Vagina (tissue), 2 donors: ENCODE measurements around the gene ZNF688. TPM values are rescaled to one million over a fixed set of nuclear protein-coding genes. Genes with fewer than 3 reads are reported as not detected.

Source experiments
- DNase-seq, 2 donors: peaks; one replicate each; pipeline ENCODE4 v3.0.0-alpha.2; 2017; ENCODE audit errors: extremely low spot score in 2 of 2
- H3K27ac ChIP-seq: fragments of 200-600 bp; sonication (generic); one replicate; pipeline ENCODE4 v1.5.1; 2019
- H3K27me3 ChIP-seq: fragments of 200-600 bp; sonication (generic); one replicate; pipeline ENCODE4 v1.5.1; 2019
- H3K36me3 ChIP-seq, 2 donors: fragments of 200-600 bp; sonication (generic); one replicate each; pipeline ENCODE4 v1.5.1; 2017 to 2019
- H3K4me1 ChIP-seq: fragments of 200-600 bp; sonication (generic); one replicate; pipeline ENCODE4 v1.5.1; 2019
- H3K4me3 ChIP-seq, 2 donors: fragments of 200-600 bp; sonication (generic); 1 replicate in 1 of 2; 2 replicates in 1 of 2; pipeline ENCODE4 v1.5.1; 2016 to 2019
- H3K9me3 ChIP-seq: fragments of 200-600 bp; sonication (generic); one replicate; pipeline ENCODE4 v1.5.1; 2019
- POLR2A ChIP-seq, 2 donors: fragments of 450-650 bp; IDR thresholded peaks; one replicate each; pipeline ENCODE4 v1.6.1; 2017; ENCODE audit warnings: antibody characterized with exemption in 2 of 2, mild to moderate bottlenecking in 2 of 2, moderate library complexity in 2 of 2
- POLR2AphosphoS5 ChIP-seq, 2 donors: sonication (generic); formaldehyde crosslinking; IDR thresholded peaks; one replicate each; pipeline ENCODE4 v1.9.0; 2017; ENCODE audit warnings: antibody characterized with exemption in 2 of 2, mild to moderate bottlenecking in 2 of 2, low read depth in 1 of 2; ENCODE audit not compliant: insufficient read depth in 1 of 2
- intact Hi-C: fragments of 100-400 bp; cut with DNase I; formaldehyde crosslinking; loops from one replicate; pipeline ENCODE4 v1.15.1; 2023
- total RNA-seq: library from RNA; depleted of rRNA; stranded (reverse); fragments of >200 nt; gene quantifications from one replicate; pipeline ENCODE4 v1.2.3, GENCODE V29; 2016
- TF ChIP-seq, protein P1 (sequence below), 3 experiments: fragments of 450-650 bp in 2 of 3; fragments of 200-600 bp in 1 of 3; sonication (generic) in 1 of 3; IDR thresholded peaks; one replicate each; pipeline ENCODE4 v1.5.1; 2017 to 2019; ENCODE audit warnings: antibody characterized with exemption in 3 of 3, mild to moderate bottlenecking in 2 of 3, moderate library complexity in 2 of 3

Gene ZNF688
- total RNA-seq, 1 donor from 2014 or later = 20.1 TPM

DNA sequence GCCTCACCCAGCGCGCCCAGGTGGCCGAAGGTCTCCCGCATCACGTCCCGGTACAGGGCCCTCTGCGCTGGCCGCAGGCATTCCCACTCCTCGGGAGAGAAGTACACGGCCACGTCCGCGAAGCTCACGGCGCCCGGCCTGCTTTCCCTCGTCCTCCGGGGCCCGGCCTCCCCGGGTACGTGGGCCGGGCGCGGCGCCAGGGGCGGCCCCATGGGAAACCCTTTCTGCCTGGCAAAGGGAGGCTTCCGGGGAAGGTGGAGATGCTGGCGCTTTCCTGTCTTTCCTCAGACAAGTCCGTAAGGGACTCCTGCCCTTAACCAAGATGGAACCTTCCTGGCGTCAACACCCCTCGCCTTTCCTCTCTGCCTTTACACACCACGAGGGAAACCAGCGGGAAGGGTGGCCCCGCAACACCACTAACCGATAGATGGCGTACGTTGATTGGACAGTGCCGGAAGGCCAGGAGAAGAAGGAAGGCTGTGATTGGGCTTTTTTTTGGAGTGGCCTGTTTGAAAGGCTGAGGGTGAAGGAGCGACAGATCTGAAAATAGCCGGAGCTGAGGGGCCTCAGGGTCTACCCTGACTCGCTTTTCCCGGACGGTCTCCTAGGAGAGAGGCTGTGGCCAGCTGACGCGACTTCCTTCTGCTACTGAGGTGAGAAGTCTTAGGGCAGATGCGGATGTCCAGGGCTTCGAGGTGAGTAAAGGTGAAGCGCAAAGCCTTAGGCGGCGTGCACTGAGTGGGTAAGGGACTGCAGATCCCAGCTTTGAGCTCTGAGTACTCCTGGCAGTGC lies 14.1 kb upstream of the ZNF688 start, which contains the start of gene ZNF785:
TSS of gene ZNF785 (minus strand) at position 298 of the 792 bp plus-strand sequence. CDS start at position 212, 86 bp downstream.
- H3K4me1 ChIP-seq = peaks cover 45% of the 10 kb centered on the region
- peak in 1 of 2 donors; percentile 99 for DNase-seq
- H3K36me3 ChIP-seq = peaks cover 0 to 14% of the 10 kb centered on the region in 2 donors
- peak within 1 kb of the TSS; percentile 87 to 90 for H3K4me3 ChIP-seq
- TF ChIP-seq POLR2A (IDR thresholded peaks at IDR 0.05) (peak in 1 of 2 donors; percentile 23), POLR2AphosphoS5 (IDR thresholded peaks at IDR 0.05; ENCODE audit: insufficient read depth in 1 of 2, low read depth in 1 of 2) (peak; percentile 88 to 99)
- TF ChIP-seq, protein P1, sequence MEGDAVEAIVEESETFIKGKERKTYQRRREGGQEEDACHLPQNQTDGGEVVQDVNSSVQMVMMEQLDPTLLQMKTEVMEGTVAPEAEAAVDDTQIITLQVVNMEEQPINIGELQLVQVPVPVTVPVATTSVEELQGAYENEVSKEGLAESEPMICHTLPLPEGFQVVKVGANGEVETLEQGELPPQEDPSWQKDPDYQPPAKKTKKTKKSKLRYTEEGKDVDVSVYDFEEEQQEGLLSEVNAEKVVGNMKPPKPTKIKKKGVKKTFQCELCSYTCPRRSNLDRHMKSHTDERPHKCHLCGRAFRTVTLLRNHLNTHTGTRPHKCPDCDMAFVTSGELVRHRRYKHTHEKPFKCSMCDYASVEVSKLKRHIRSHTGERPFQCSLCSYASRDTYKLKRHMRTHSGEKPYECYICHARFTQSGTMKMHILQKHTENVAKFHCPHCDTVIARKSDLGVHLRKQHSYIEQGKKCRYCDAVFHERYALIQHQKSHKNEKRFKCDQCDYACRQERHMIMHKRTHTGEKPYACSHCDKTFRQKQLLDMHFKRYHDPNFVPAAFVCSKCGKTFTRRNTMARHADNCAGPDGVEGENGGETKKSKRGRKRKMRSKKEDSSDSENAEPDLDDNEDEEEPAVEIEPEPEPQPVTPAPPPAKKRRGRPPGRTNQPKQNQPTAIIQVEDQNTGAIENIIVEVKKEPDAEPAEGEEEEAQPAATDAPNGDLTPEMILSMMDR (IDR thresholded peaks at IDR 0.05) = no peak
- intact Hi-C loops = loop anchor here (1.0 to 10.0 kb wide), 2 partner anchors 27 to 51 kb away; partner anchors contain the start of genes ZNF747 and ZNF764
- H3K27me3 ChIP-seq = no peaks in the 10 kb centered on the region
- H3K27ac ChIP-seq = peak within 1 kb of the TSS; percentile 92
- H3K9me3 ChIP-seq = no peaks in the 10 kb centered on the region

DNA sequence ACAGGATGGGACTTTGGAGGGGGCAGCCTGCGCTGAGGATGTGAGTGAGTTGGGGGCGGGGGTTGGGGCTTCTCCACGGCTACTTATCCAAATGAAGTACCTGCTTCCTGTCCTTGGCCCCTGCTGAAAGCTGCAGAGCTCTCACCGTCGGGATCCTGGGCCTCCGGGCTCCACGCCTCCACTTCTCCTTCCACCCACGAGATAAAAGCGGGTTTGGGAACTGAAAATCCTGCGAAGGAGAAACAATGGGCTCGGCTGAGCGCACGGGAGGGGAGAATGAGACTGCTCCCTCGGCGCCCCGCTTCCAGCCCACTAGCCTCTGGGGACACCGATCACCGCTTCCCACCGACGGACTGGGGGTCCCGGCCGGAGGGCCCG lies 13.5 kb upstream of the ZNF688 start:
- intact Hi-C loops = loop anchor here (1.0 to 10.0 kb wide), 2 partner anchors 27 to 50 kb away; partner anchors contain the start of genes ZNF747 and ZNF764
- peak overlapping the region; percentile 87 to 90 for H3K4me3 ChIP-seq
- no peaks in the 10 kb centered on the region for H3K9me3 ChIP-seq
- no peak for TF ChIP-seq POLR2A (IDR thresholded peaks at IDR 0.05)
- TF ChIP-seq, protein P1 (IDR thresholded peaks at IDR 0.05) = no peak
- TF ChIP-seq POLR2AphosphoS5 (IDR thresholded peaks at IDR 0.05; ENCODE audit: insufficient read depth in 1 of 2, low read depth in 1 of 2) = no peak
- peaks cover 0 to 14% of the 10 kb centered on the region in 2 donors for H3K36me3 ChIP-seq
- H3K27ac ChIP-seq = peak overlapping the region; percentile 92
- H3K27me3 ChIP-seq = no peaks in the 10 kb centered on the region
- DNase-seq = no peak
- peaks cover 45% of the 10 kb centered on the region for H3K4me1 ChIP-seq

DNA sequence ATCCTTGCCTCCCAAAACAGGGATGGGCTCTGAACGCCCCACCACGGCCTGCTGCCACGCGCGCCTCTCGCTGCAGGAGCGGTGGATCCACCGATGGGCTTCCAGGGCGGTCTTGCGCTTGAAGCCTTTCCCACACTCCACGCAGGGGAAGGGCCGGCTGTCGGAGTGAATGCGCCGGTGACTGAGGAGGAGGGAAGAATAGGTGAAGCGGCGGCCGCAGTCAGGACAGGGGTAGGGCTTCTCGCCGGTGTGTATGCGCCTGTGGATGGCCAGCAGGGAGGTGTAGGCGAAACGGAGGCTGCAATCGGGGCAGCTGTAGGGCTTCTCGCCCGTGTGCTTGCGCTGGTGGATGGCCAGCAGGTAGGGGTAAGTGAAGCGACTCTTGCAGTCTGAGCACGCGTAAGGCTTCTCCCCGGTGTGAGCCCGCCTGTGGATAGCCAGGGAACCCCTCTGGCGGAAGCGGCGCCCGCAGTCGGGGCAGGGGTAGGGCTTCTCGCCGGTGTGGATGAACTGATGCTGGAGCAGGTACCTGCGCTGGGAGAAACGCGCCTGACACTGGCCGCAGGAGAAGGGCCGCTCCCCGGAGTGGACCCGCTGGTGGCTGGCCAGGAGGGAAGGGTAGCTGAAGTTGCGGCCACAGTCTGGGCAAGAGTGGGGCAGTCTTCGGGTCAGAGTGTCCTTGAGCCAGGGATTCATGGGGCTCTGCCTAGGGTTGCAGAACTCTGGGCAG lies 11.3 kb upstream of the ZNF688 start:
- no peak overlapping the region for H3K4me3 ChIP-seq
- peaks cover 45% of the 10 kb centered on the region for H3K4me1 ChIP-seq
- TF ChIP-seq POLR2AphosphoS5 (IDR thresholded peaks at IDR 0.05; ENCODE audit: insufficient read depth in 1 of 2, low read depth in 1 of 2) = no peak
- TF ChIP-seq, protein P1 (IDR thresholded peaks at IDR 0.05) = no peak
- TF ChIP-seq POLR2A (IDR thresholded peaks at IDR 0.05) = no peak
- no peak overlapping the region for H3K27ac ChIP-seq
- DNase-seq = no peak
- peaks cover 0 to 14% of the 10 kb centered on the region in 2 donors for H3K36me3 ChIP-seq
- no peaks in the 10 kb centered on the region for H3K27me3 ChIP-seq
- no peaks in the 10 kb centered on the region for H3K9me3 ChIP-seq
- intact Hi-C loops = loop anchor here (10.0 kb wide), 1 partner anchor 48 kb away; the partner anchor contains the start of gene ZNF747

DNA sequence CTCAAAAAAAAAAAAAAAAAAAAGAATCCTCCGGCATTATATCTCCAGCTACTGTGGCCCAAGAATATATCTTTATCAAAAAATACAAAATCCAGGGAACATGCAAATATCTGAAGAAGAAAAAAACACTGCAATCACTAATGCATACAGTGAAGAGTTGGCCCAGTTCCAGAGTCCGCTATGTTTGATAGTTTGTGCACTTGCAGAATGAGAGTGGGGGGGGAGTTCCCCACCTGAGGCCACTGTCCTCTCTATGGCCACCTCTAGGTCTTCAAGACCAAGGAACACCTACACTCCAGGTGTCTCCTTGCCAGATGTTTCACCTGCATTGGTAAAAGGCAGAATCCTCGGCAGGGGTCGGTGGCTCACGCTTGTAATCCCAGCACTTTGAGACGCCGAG lies 9.9 kb upstream of the ZNF688 start:
- DNase-seq = no peak
- Histone ChIP-seq H3K27ac (no peak overlapping the region), H3K4me3 (no peak overlapping the region), H3K27me3 (no peaks in the 10 kb centered on the region), H3K9me3 (no peaks in the 10 kb centered on the region), H3K36me3 (peaks cover 0 to 14% of the 10 kb centered on the region in 2 donors), H3K4me1 (peaks cover 40% of the 10 kb centered on the region)
- intact Hi-C loops = loop anchor here (10.0 kb wide), 1 partner anchor 47 kb away; the partner anchor contains the start of gene ZNF747
- TF ChIP-seq POLR2AphosphoS5 (IDR thresholded peaks at IDR 0.05; ENCODE audit: insufficient read depth in 1 of 2, low read depth in 1 of 2) = no peak

DNA sequence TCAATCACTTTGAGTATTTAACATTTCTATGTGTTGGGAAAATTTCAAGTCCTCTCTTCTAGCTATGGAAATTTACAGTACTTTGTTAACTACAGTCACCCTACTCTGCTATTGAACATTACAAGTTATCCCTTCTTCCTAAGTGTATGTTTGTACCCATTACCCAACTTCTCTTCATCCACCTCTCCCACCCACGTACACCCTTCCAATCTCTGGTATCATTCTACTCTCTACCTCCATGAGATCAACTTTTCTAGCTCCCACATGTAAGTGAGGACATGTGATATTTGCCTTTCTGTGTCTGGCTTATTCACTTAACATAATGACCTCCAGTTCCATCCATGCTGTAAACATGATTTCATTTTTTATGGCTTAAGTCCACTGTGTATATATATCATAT lies 3.2 kb upstream of the ZNF688 start:
- Histone ChIP-seq H3K27me3 (no peaks in the 10 kb centered on the region), H3K27ac (no peak overlapping the region), H3K4me3 (no peak overlapping the region), H3K36me3 (no peaks in the 10 kb centered on the region), H3K4me1 (peaks cover 23% of the 10 kb centered on the region), H3K9me3 (no peaks in the 10 kb centered on the region)
- intact Hi-C loops = loop anchor here (5.0 kb wide), 1 partner anchor 83 kb away; the partner anchor contains the start of gene FBRS
- DNase-seq = no peak
- TF ChIP-seq, protein P1 (IDR thresholded peaks at IDR 0.05) = no peak
- TF ChIP-seq POLR2AphosphoS5 (IDR thresholded peaks at IDR 0.05; ENCODE audit: insufficient read depth in 1 of 2, low read depth in 1 of 2) (no peak), POLR2A (IDR thresholded peaks at IDR 0.05) (no peak)
